Measurements from ENCODE around the gene BHLHE41.

The BHLHE41 gene

GRCh38 chr12:26097046-26097878 is 27.6 kb downstream of the BHLHE41 start (continued):
- TF ChIP-seq BACH2 (CRISPR knock-in tag; IDR thresholded peaks at IDR 0.05; ENCODE audit: borderline replicate concordance), result no peak

DNA sequence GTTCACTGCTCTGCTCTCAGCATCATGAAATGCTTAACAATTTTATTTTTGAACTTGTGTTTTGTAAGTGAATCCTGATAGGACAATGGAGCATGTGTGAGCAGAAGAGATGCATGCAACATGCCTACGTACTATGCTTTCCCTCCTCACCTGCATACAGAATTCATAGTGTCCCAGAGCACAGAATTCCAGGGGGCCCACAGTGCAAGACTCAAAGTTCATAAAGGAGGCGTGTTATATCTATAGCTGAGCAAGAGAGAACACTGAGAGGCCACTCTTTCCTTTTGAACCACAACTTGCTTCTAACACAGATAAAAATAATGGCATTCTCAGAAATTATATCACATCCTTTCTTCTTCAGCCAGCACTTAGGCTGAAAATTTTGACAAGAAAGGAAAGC is 28.8 kb downstream of the BHLHE41 start:
- no peak for ATAC-seq
- TF ChIP-seq ZNF565 (CRISPR knock-in tag; conservative IDR thresholded peaks at IDR 0.05; ENCODE audit: low read depth) (no peak), POU6F1 (CRISPR knock-in tag; IDR thresholded peaks at IDR 0.05; ENCODE audit: borderline replicate concordance, low read depth) (no peak), GLIS3 (CRISPR knock-in tag; IDR thresholded peaks at IDR 0.05) (no peak), ARNTL (CRISPR knock-in tag; IDR thresholded peaks at IDR 0.05; ENCODE audit: borderline replicate concordance, low read depth) (no peak), ZNF8 (CRISPR knock-in tag; IDR thresholded peaks at IDR 0.05) (no peak), CREB5 (CRISPR knock-in tag; IDR thresholded peaks at IDR 0.05; ENCODE audit: low read depth) (no peak), ZFP30 (CRISPR knock-in tag; IDR thresholded peaks at IDR 0.05) (no peak), BACH2 (CRISPR knock-in tag; IDR thresholded peaks at IDR 0.05; ENCODE audit: borderline replicate concordance) (no peak), ESRRG (CRISPR knock-in tag; IDR thresholded peaks at IDR 0.05) (no peak), ZNF70 (CRISPR knock-in tag; IDR thresholded peaks at IDR 0.05) (no peak), ISL1 (CRISPR knock-in tag; IDR thresholded peaks at IDR 0.05) (no peak), SNAI2 (CRISPR knock-in tag; IDR thresholded peaks at IDR 0.05) (no peak), ZFP3 (CRISPR knock-in tag; IDR thresholded peaks at IDR 0.05) (no peak), OSR1 (CRISPR knock-in tag; IDR thresholded peaks at IDR 0.05) (no peak)

DNA sequence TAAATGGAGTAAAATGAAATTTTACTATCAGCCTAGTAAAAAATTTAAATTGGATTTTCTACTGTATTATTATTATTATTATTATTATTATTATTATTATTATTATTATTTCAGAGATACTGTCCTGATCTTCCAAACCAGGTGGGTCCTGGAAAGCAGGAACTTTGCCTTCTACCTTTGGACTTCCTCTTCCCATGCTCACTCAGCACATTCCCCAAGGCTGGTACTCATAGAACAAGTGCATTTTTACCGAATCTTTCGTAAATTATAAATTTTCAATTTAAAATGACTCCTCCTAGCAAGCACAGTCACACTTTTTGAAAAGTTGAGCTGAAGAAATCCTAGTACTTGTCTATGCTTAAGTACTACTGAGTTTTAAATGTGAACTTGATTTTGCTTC is 29.7 kb downstream of the BHLHE41 start:
- no peak for ATAC-seq

DNA sequence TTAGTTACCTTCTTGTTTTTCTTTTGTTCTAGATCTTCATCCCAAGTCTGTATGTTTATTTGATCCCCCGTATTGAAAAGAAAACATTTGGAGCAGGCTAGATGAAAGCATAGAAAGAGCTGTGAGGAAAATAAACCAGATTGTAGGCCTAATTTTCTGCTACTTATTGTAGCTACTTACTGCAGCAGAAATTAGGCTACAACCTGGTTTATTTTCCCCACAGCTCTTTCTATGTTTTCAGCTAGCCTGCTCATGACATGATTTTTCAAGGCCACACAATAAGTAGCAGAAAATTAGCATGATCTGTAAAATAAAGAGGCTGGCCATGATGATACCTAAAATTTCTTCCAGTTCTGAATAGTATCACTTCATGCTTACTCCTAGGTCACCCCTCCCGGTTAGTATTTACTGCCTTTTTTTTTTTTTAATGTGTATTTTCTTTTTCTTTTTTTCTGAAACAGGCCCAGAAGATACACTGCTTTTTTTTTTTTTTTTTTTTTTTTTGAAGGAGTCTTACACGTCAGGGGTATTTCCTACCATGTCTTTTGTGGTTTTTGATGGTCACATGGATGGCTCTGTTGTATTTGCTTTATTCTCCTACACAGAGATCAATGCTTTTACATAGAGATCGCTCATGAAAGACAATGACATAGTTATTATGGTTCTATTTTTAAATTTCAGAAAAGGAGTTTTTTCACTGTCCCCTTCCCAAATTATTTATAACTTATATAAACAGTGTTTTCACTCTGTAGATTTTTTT is 32.3 kb downstream of the BHLHE41 start:
- no peak for TF ChIP-seq PATZ1 (CRISPR knock-in tag; IDR thresholded peaks at IDR 0.05; ENCODE audit: borderline replicate concordance)
- no peak for TF ChIP-seq SNAI2 (CRISPR knock-in tag; IDR thresholded peaks at IDR 0.05)
- TF ChIP-seq, protein P1, sequence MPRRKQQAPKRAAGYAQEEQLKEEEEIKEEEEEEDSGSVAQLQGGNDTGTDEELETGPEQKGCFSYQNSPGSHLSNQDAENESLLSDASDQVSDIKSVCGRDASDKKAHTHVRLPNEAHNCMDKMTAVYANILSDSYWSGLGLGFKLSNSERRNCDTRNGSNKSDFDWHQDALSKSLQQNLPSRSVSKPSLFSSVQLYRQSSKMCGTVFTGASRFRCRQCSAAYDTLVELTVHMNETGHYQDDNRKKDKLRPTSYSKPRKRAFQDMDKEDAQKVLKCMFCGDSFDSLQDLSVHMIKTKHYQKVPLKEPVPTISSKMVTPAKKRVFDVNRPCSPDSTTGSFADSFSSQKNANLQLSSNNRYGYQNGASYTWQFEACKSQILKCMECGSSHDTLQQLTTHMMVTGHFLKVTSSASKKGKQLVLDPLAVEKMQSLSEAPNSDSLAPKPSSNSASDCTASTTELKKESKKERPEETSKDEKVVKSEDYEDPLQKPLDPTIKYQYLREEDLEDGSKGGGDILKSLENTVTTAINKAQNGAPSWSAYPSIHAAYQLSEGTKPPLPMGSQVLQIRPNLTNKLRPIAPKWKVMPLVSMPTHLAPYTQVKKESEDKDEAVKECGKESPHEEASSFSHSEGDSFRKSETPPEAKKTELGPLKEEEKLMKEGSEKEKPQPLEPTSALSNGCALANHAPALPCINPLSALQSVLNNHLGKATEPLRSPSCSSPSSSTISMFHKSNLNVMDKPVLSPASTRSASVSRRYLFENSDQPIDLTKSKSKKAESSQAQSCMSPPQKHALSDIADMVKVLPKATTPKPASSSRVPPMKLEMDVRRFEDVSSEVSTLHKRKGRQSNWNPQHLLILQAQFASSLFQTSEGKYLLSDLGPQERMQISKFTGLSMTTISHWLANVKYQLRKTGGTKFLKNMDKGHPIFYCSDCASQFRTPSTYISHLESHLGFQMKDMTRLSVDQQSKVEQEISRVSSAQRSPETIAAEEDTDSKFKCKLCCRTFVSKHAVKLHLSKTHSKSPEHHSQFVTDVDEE (CRISPR knock-in tag; IDR thresholded peaks at IDR 0.05), result no peak
- no peak for TF ChIP-seq ISL1 (CRISPR knock-in tag; IDR thresholded peaks at IDR 0.05)
- TF ChIP-seq RARB (CRISPR knock-in tag; IDR thresholded peaks at IDR 0.05), result no peak
- TF ChIP-seq POU6F1 (CRISPR knock-in tag; IDR thresholded peaks at IDR 0.05; ENCODE audit: borderline replicate concordance, low read depth), result no peak
- no peak for TF ChIP-seq ZC3H10 (CRISPR knock-in tag; IDR thresholded peaks at IDR 0.05)
- TF ChIP-seq OSR1 (CRISPR knock-in tag; IDR thresholded peaks at IDR 0.05), result no peak
- no peak for TF ChIP-seq ZNF70 (CRISPR knock-in tag; IDR thresholded peaks at IDR 0.05)
- no peak for TF ChIP-seq ZFP30 (CRISPR knock-in tag; IDR thresholded peaks at IDR 0.05)
- TF ChIP-seq CSDC2 (CRISPR knock-in tag; IDR thresholded peaks at IDR 0.05), result no peak
- TF ChIP-seq BACH2 (CRISPR knock-in tag; IDR thresholded peaks at IDR 0.05; ENCODE audit: borderline replicate concordance), result no peak

More for the DNA sequence above, 29.7 kb downstream of the BHLHE41 start:
- TF ChIP-seq CSDC2 (CRISPR knock-in tag; IDR thresholded peaks at IDR 0.05), result no peak

More for the DNA sequence above, 32.3 kb downstream of the BHLHE41 start:
- ATAC-seq, result no peak

Data from SK-N-SH treated with all-trans-retinoic acid at 6 μM for 48 hours (cell line).